Nephron progenitor cell (in vitro differentiated cells): ENCODE results near the gene CNTNAP5.

Experiments
- DNase-seq: peaks from one replicate; pipeline ENCODE4 v3.0.0; 2021
- H3K27ac Mint-ChIP-seq: 2 replicates; pipeline ENCODE4 v1.8.0; 2021; ENCODE audit warnings: mild to moderate bottlenecking, moderate library complexity, mixed read lengths
- H3K27me3 Mint-ChIP-seq: 2 replicates; pipeline ENCODE4 v1.8.0; 2021; ENCODE audit warnings: mild to moderate bottlenecking, low read depth, mixed read lengths; ENCODE audit not compliant: poor library complexity
- H3K36me3 Mint-ChIP-seq: 2 replicates; pipeline ENCODE4 v1.8.0; 2021; ENCODE audit warnings: low read depth, mixed read lengths
- H3K4me1 Mint-ChIP-seq: 2 replicates; pipeline ENCODE4 v1.8.0; 2021; ENCODE audit warnings: mixed read lengths
- H3K4me3 Mint-ChIP-seq: 2 replicates; pipeline ENCODE4 v1.8.0; 2021; ENCODE audit warnings: mild to moderate bottlenecking, moderate library complexity, mixed read lengths
- H3K9me3 Mint-ChIP-seq: 2 replicates; pipeline ENCODE4 v1.8.0; 2021; ENCODE audit warnings: mild to moderate bottlenecking, moderate library complexity, mixed read lengths
- TF ChIP-seq, protein P1 (sequence below): fragments of 200-600 bp; sonication (generic); IDR thresholded peaks from 2 replicates; pipeline ENCODE4 v1.5.0; 2021; ENCODE audit warnings: antibody characterized with exemption

Gene CNTNAP5

GRCh38 chr2:124501575-124502152, 476.6 kb downstream of the CNTNAP5 start:
- TF ChIP-seq, protein P1, sequence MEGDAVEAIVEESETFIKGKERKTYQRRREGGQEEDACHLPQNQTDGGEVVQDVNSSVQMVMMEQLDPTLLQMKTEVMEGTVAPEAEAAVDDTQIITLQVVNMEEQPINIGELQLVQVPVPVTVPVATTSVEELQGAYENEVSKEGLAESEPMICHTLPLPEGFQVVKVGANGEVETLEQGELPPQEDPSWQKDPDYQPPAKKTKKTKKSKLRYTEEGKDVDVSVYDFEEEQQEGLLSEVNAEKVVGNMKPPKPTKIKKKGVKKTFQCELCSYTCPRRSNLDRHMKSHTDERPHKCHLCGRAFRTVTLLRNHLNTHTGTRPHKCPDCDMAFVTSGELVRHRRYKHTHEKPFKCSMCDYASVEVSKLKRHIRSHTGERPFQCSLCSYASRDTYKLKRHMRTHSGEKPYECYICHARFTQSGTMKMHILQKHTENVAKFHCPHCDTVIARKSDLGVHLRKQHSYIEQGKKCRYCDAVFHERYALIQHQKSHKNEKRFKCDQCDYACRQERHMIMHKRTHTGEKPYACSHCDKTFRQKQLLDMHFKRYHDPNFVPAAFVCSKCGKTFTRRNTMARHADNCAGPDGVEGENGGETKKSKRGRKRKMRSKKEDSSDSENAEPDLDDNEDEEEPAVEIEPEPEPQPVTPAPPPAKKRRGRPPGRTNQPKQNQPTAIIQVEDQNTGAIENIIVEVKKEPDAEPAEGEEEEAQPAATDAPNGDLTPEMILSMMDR: no peak
- Mint-ChIP-seq H3K36me3 (no peaks in the 10 kb centered on the region), H3K27me3 (peaks cover 6% of the 10 kb centered on the region), H3K4me1 (peaks cover 9% of the 10 kb centered on the region), H3K27ac (no peak overlapping the region), H3K4me3 (no peak overlapping the region), H3K9me3 (no peaks in the 10 kb centered on the region)
- no peak for DNase-seq

DNA sequence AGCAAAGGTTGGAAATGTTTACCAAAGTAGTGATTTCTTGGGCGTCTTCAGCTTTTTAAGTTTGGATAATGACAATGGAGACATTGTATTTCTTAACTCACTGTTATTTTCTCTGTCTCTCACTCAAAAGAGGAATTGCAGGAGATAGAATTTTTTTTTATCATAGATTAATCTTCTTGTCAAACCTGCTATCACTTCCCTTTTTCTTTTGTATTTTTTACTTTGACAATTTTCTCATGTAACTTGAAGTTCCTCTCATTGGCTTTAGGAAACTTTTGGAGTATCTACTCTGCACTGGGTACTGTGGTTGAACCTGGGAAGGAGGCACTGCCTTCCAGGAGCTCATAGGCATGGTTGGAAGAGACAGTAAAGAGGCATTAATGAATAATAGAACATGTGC, 489.1 kb downstream of the CNTNAP5 start:
- no peak for DNase-seq
- H3K27ac Mint-ChIP-seq: no peak overlapping the region
- no peaks in the 10 kb centered on the region for H3K36me3 Mint-ChIP-seq
- no peak overlapping the region for H3K4me3 Mint-ChIP-seq
- H3K9me3 Mint-ChIP-seq: peaks cover 6% of the 10 kb centered on the region
- TF ChIP-seq, protein P1: no peak
- H3K27me3 Mint-ChIP-seq: peaks cover 3% of the 10 kb centered on the region
- peaks cover 11% of the 10 kb centered on the region for H3K4me1 Mint-ChIP-seq

- Mint-ChIP-seq H3K4me1 (no peaks in the 10 kb centered on the region), H3K27ac (no peak overlapping the region), H3K36me3 (no peaks in the 10 kb centered on the region), H3K9me3 (peaks cover 6% of the 10 kb centered on the region), H3K27me3 (no peaks in the 10 kb centered on the region), H3K4me3 (no peak overlapping the region)
- no peak for DNase-seq
- TF ChIP-seq, protein P1: no peak
Observed at GRCh38 chr2:124520953-124521352, 495.9 kb downstream of the CNTNAP5 start.

DNA sequence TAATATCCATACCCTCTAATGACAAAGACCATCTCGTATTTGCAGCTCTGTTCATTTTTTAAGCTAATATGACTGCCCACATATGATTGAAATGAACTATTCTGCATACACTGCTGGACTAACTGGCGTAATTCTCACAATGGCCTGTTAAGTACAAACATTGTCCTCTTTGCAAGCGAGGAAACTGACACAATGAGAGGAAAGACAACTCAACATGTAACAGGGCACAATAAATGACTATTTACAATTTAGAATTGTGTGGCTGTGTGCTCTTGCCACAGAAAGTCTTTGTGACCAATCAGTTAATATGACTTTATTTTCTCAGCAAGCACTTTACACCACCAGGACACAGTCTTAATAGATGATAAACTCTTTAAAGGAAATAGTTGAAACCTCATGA, 498.0 kb downstream of the CNTNAP5 start:
- no peaks in the 10 kb centered on the region for H3K9me3 Mint-ChIP-seq
- H3K27me3 Mint-ChIP-seq: no peaks in the 10 kb centered on the region
- TF ChIP-seq, protein P1: no peak
- H3K4me1 Mint-ChIP-seq: no peaks in the 10 kb centered on the region
- H3K4me3 Mint-ChIP-seq: no peak overlapping the region
- H3K27ac Mint-ChIP-seq: no peak overlapping the region
- H3K36me3 Mint-ChIP-seq: no peaks in the 10 kb centered on the region
- DNase-seq: no peak

DNA sequence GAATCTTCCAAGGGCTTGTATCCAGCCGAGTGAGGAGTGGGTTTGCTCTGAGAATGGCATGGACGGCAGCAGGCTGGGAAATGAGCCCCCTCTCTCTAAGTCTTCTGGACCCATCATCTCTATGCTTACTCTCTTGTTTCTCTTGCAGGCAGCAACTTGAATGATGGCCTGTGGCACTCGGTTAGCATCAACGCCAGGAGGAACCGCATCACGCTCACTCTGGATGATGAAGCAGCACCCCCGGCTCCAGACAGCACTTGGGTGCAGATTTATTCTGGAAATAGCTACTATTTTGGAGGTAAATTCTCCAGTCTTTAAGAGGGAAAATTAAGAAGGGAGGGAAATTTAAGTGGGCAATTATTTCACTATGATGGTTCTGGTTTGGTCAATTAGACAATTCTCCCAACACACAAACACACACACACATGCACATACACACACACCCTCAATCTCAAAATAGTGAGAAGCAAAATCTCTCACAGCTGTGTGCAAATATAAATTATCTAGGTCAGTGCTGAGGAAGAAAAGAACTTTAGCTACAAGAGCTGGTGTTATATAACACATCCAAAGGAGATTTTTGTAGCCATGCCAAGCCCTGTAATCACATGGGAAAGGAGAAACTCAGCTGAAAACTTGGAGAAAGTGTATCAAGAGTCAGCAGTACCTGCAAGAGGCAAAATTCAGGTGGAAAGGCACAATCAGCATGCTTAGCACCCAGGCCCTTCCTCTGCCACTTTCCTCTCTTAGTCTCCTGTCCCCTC, 499.2 kb downstream of the CNTNAP5 start:
- H3K27ac Mint-ChIP-seq: no peak overlapping the region
- H3K36me3 Mint-ChIP-seq: no peaks in the 10 kb centered on the region
- H3K9me3 Mint-ChIP-seq: no peaks in the 10 kb centered on the region
- no peak overlapping the region for H3K4me3 Mint-ChIP-seq
- no peaks in the 10 kb centered on the region for H3K27me3 Mint-ChIP-seq
- no peaks in the 10 kb centered on the region for H3K4me1 Mint-ChIP-seq
- TF ChIP-seq, protein P1: no peak
- no peak for DNase-seq

DNA sequence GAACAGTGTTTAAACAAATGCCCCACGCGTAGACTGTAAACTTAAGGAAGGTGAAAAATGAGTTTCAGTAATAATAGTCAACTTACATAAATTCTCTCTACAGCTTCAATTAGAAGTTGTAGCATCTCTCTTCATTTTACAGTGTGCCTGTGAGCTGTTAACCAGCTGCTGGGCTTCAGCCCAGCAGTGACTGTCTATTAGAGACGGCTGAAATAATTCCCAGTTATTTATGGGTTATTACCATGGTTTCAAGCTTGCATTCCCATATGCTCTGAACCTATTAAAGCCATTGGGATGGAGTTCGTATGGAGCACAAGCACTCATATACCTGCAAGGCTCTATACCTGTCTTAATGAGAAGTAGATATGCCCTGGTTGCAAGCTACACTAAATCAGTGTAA, 501.1 kb downstream of the CNTNAP5 start:
- no peaks in the 10 kb centered on the region for H3K9me3 Mint-ChIP-seq
- no peak for DNase-seq
- no peak overlapping the region for H3K4me3 Mint-ChIP-seq
- no peaks in the 10 kb centered on the region for H3K4me1 Mint-ChIP-seq
- no peak overlapping the region for H3K27ac Mint-ChIP-seq
- H3K27me3 Mint-ChIP-seq: no peaks in the 10 kb centered on the region
- TF ChIP-seq, protein P1: no peak
- no peaks in the 10 kb centered on the region for H3K36me3 Mint-ChIP-seq
